SK-N-MC (cell line): ENCODE measurements around the gene GET3.
A peak's percentile ranks its signal among the peaks of the same experiment; 100 is the strongest.

ENCODE experiments used
- DNase-seq: peaks from one replicate; pipeline ENCODE4 v3.0.0-alpha.2; 2011; ENCODE audit warnings: low read depth, low spot score
- H3K27ac ChIP-seq: fragments of 200-600 bp; sonication (generic); 2 replicates; pipeline ENCODE4 v1.5.1; 2016; ENCODE audit warnings: mixed run types
- H3K36me3 ChIP-seq: fragments of 200-600 bp; sonication (generic); 2 replicates; pipeline ENCODE4 v1.6.1; 2017; ENCODE audit warnings: antibody characterized with exemption, low read length, mixed read lengths; ENCODE audit not compliant: insufficient read depth
- H3K4me3 ChIP-seq: fragments of 200-600 bp; sonication (generic); 2 replicates; pipeline ENCODE4 v1.5.1; 2016
- H3K9ac ChIP-seq: fragments of 200-600 bp; sonication (generic); 2 replicates; pipeline ENCODE4 v1.8.0; 2017; ENCODE audit warnings: mixed run types, mixed read lengths; ENCODE audit not compliant: insufficient read length
- H3K9me3 ChIP-seq: fragments of 200-600 bp; sonication (generic); 2 replicates; pipeline ENCODE4 v1.6.1; 2017; ENCODE audit warnings: low read depth, mild to moderate bottlenecking, antibody characterized with exemption, low read length, moderate library complexity, mixed read lengths
- EZH2 ChIP-seq: fragments of 200-600 bp; sonication (generic); IDR thresholded peaks from one replicate; pipeline ENCODE4 v1.6.1; 2017; ENCODE audit warnings: antibody characterized with exemption
- FOXP2 ChIP-seq: optimal IDR thresholded peaks from 2 replicates; pipeline ENCODE3; 2011; ENCODE audit warnings: mild to moderate bottlenecking, moderate library complexity; ENCODE audit not compliant: insufficient read depth; ENCODE audit errors: extremely low read length, control extremely low read depth
- POLR2AphosphoS5 ChIP-seq: IDR thresholded peaks from 2 replicates; pipeline ENCODE4 v1.6.1; 2012; ENCODE audit warnings: mild to moderate bottlenecking, low read depth, low read length, borderline replicate concordance

Gene GET3

DNA sequence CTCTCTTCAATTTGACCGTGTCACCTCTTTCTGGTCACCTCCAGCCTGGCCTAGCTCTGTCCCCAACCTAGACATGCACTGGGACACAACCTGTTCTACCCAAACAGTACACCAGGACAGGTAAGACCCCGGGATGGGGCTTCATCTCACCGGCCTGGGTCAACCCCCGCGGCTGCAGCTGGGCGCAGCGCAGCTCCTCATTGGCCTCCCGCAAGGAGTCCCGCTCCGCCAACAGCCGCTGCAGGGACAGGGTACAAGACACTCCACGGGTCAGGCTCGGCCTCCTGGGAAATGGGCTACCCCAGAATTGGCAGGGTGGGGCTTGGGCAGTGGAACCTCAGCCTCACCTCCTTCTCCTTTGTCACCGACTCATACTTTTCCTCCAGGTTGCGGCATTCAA lies 30.4 kb downstream of the GET3 start:
- H3K4me3 ChIP-seq = no peak overlapping the region
- TF ChIP-seq FOXP2 (no peak), POLR2AphosphoS5 (no peak), EZH2 (no peak)
- no peak for DNase-seq
- H3K36me3 ChIP-seq = no peaks in the 10 kb centered on the region; the same call in 1 of the 2 replicates
- no peak overlapping the region for H3K9ac ChIP-seq
- H3K27ac ChIP-seq = no peak overlapping the region
- H3K9me3 ChIP-seq = no peaks in the 10 kb centered on the region

GRCh38 chr19:12769689-12770088 lies 32.4 kb downstream of the GET3 start:
- H3K27ac ChIP-seq = no peak overlapping the region
- H3K4me3 ChIP-seq = no peak overlapping the region
- TF ChIP-seq EZH2 (no peak), POLR2AphosphoS5 (no peak), FOXP2 (no peak)
- no peaks in the 10 kb centered on the region for H3K36me3 ChIP-seq
- no peak for DNase-seq
- H3K9me3 ChIP-seq = no peaks in the 10 kb centered on the region
- H3K9ac ChIP-seq = no peak overlapping the region

DNA sequence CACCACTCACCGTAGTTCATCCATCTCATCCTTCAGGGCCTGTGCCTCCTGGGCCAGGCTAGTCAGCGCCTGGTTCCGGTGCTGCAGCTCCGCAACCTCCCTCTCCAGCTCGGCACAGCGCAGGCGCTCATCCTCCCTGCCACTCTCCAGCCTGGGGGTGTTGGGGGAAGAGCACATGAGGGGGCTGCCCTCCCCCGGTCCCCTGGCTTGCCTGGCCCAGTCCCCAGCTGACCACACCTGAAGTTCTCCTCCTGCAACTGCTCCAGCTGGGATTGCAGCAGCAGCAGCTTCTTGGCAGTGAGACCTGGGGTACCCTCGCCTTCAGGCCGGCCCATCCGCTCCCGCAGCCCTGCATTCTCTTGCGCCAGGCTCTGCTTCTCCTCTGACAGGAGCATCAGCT lies 33.6 kb downstream of the GET3 start:
- no peak overlapping the region for H3K9ac ChIP-seq
- H3K9me3 ChIP-seq = no peaks in the 10 kb centered on the region
- no peak overlapping the region for H3K4me3 ChIP-seq
- TF ChIP-seq EZH2 (no peak), FOXP2 (no peak), POLR2AphosphoS5 (no peak)
- no peaks in the 10 kb centered on the region for H3K36me3 ChIP-seq
- no peak overlapping the region for H3K27ac ChIP-seq
- DNase-seq = no peak

DNA sequence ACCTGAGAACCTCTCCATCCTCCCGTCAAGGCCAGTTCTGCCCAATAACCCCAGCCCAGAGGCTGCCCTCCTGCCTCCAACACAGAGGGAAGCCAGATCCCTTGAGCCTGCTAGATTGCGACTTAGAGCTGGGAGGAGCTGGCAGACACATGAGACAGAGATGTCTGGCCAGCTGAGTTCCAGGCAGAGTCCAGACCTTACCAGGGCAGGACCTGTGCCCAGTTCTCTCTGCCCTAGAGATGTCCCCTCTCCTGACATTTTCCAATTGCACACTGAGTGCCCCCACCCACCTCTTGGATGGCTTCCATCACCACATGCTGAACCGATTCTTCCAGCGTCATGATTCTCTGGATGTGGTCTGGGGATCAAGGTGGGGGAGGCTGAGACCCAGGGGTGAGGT lies 35.0 kb downstream of the GET3 start:
- no peak overlapping the region for H3K4me3 ChIP-seq
- H3K9ac ChIP-seq = no peak overlapping the region
- H3K9me3 ChIP-seq = no peaks in the 10 kb centered on the region
- no peak for TF ChIP-seq EZH2
- no peak for TF ChIP-seq POLR2AphosphoS5
- TF ChIP-seq FOXP2 = no peak
- no peak overlapping the region for H3K27ac ChIP-seq
- DNase-seq = no peak
- no peaks in the 10 kb centered on the region for H3K36me3 ChIP-seq

- no peak overlapping the region for H3K27ac ChIP-seq
- TF ChIP-seq POLR2AphosphoS5 = no peak
- TF ChIP-seq EZH2 = no peak
- no peak for TF ChIP-seq FOXP2
- H3K36me3 ChIP-seq = no peaks in the 10 kb centered on the region
- no peak overlapping the region for H3K4me3 ChIP-seq
- no peak overlapping the region for H3K9ac ChIP-seq
- DNase-seq = no peak
- H3K9me3 ChIP-seq = no peaks in the 10 kb centered on the region
These were observed 36.3 kb downstream of the GET3 start for GRCh38 chr19:12773571-12773970.

GRCh38 chr19:12774588-12775555 lies 37.6 kb downstream of the GET3 start, which contains the start of gene HOOK2:
Gene HOOK2, minus strand, starts transcription at chr19:12775552. Its CDS starts 103 bp downstream, at chr19:12775449.
- H3K9me3 ChIP-seq = no peaks in the 10 kb centered on the region
- TF ChIP-seq EZH2 = no peak
- no peak for TF ChIP-seq FOXP2
- TF ChIP-seq POLR2AphosphoS5 = peak; percentile 57; the same call in 1 of the 2 replicates
- H3K27ac ChIP-seq = no peak within 1 kb of the TSS
- no peaks in the 10 kb centered on the region for H3K36me3 ChIP-seq
- no peak for DNase-seq
- peak within 1 kb of the TSS; percentile 88 for H3K4me3 ChIP-seq
- H3K9ac ChIP-seq = peak within 1 kb of the TSS; percentile 77

GRCh38 chr19:12777217-12778016 lies 40.1 kb downstream of the GET3 start:
- Histone ChIP-seq H3K9me3 (no peaks in the 10 kb centered on the region), H3K9ac (peak overlapping the region; percentile 21), H3K27ac (peak overlapping the region; percentile 90), H3K4me3 (peak overlapping the region; percentile 81), H3K36me3 (no peaks in the 10 kb centered on the region)
- no peak for DNase-seq
- no peak for TF ChIP-seq EZH2
- no peak for TF ChIP-seq FOXP2
- no peak for TF ChIP-seq POLR2AphosphoS5

- Histone ChIP-seq H3K9me3 (no peaks in the 10 kb centered on the region), H3K9ac (peak overlapping the region; percentile 30), H3K27ac (peak overlapping the region; percentile 90), H3K36me3 (no peaks in the 10 kb centered on the region), H3K4me3 (peak overlapping the region; percentile 81)
- TF ChIP-seq POLR2AphosphoS5 (peak; percentile 77), FOXP2 (no peak), EZH2 (no peak)
- no peak for DNase-seq
These were observed 41.0 kb downstream of the GET3 start for GRCh38 chr19:12778017-12778904.
